HUDEP-2 (cell line): ENCODE data around the gene YTHDF1.
A peak's percentile ranks its signal among the peaks of the same experiment; 100 is the strongest.

Experiments
- DNase-seq, 76 experiments: peaks; one replicate each; lab custom pipeline; 2025; ENCODE audit not compliant: unreplicated experiment in 76 of 76; lab: John Stamatoyannopoulos, UW

YTHDF1 gene

DNA sequence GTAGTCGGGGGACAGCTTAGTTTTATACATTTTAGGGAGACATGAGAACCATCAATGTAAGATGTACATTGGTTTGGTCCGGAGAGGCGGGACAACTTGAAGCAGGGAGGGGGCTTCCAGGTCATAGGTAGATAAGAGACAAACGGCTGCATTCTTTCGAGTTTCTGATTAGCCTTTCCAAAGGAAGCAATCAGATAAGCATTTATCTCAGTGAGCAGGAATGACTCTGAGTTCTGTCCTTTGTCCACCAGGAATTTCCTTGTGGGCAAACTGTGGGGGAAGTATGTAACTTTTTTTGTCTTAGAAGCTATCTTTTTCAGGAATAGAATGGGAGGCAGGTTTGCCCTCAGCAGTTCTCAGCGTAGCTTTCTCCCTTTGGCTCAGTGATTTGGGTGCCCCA is 1.4 kb downstream of the YTHDF1 start:
- no peak for DNase-seq

DNA sequence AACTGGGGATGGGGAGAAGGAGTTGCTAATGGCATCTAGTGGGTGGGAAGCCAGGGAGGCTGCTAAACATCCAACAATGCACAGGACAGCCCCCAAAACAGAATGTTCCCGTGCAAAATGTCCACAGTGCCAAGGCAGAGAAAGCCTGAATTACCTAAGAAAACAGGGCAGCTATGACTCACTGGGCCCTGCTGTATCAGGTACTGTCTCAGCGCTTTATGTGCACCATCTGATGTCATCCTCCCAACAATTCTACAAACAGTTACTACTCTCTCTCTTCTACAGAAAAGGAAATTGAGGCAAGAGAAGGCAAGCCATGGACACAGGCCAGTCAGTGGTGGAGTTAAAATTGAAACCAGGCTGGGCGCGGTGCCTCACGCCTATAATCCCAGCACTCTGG is 3.1 kb downstream of the YTHDF1 start:
- DNase-seq: no peak

DNA sequence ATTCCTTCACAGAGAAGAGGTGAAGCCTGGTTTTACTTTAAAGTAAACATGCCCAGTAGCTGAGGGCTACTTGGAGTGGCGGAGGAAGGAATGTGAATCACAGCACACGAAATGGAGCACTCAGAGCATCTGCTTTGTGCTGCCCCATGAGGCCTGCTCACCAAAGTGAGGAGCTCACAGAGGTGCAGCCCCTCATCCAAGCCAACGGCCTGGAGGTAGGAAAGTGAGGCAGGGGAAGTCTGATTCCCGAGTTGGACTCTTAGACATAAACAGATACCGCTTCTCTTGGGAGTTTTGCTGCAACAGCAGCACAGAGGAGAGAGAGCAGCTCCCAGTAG is 3.6 kb downstream of the YTHDF1 start:
- DNase-seq: no peak

DNA sequence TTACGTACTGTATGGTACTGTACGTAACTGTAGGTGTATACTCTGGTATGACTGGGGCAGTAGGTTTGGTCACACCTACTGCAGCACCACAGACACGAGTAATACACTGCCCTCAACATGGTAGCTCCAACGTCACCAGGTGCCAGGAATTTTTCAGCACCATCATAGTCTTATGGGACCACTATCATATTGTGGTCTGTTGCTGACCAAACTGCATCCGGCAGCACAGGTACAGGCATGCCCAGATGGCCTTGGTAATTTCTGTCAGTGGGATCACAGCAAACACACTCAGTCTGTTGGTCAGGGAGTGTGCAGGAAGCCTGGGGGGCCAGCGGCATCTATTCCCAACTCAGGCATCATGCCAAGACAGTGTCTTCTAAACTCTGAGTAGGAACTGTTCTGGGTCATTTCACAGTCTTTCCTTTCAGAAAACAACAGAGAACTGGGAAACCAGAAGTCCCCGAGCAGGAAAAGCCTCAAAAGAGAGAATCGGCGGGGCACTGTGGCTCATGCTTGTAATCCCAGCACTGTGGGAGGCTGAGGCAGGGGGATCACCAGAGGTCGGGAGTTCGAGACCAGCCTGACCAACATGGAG is 5.8 kb downstream of the YTHDF1 start:
- DNase-seq: no peak

DNA sequence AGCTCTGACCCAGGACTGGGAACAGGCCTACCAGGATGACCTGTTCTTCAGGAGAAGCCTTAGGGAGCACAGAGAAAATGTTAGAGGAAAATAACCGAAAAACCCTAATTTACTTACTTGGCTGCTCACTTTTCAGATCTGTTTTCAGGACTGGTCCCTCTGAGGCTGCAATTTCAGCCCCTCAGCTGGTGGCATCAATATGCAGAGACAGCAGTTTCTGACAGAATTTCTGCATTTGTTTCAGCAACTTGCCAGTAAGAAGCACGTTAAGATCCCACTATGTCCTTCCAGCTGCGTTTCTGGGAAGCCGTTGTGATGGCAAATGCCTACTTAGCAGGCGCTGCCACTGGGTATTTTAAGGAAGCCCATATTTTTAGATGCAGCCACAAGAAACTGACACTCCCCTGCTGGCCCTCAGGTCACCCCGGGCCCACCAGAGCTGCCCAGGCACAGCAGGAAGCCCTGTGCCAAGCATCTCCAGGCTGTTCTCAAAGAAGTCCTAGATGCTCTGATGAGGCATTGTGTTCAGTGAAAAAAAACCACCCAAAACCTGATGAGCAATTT is 7.5 kb downstream of the YTHDF1 start:
- no peak for DNase-seq

DNA sequence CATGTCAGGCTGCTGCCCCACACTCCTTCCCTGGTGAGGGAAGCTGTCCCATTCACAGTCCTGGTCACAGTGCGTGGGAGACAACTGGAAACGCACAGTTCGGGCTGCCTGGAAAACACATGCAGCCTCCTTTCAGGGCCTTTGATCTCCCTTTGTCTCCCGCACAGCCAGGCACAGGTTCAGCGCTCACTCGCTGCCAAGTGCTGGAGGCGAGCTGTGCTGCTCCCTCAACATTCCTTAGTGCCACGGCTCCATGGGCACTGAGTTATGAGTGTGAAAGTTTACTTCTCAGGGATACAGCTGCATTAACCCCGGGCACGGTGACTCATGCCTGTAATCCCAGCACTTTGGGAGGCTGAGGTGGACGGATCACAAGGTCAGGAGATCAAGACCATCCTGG is 9.1 kb downstream of the YTHDF1 start:
- DNase-seq: no peak

DNA sequence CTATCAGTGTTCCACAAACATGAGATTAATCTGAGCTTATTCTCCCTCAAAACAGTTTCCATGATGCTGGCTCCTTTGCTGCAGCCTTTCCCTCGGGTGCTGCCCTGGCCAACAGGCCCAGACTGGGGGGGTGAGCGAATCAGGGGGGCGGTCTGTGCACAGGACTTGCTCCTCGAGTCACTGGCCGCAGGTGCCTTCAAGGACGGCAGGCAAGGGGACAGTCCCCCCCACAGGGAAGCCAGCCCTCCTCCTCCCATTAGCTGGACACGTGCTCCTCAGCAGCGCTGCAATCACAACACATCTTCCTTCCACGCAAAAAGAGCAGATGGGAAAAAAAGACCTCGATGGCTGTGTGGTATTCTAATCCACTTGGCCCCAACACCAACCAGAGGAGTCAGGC is 10.0 kb downstream of the YTHDF1 start:
- no peak for DNase-seq

DNA sequence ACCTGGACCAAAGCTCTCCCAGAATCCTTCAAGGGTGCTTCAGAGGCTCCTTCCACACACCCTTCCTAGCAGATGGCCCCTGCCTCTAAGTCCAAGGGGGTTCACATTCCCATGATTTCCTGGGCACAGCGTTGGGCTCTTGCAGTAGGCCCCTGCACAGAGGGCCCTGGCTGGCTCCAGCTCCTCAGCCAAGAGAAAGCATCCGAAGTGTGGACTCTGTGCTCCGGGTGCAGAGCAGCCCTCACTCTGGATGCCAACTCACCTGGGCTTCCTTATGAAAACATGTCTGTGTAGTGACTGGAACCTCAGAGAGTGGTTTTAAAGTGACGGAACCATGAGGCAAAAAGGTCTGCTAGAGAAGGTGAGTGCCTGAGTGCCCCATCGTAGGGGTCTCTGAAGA is 11.6 kb downstream of the YTHDF1 start:
- no peak for DNase-seq

DNA sequence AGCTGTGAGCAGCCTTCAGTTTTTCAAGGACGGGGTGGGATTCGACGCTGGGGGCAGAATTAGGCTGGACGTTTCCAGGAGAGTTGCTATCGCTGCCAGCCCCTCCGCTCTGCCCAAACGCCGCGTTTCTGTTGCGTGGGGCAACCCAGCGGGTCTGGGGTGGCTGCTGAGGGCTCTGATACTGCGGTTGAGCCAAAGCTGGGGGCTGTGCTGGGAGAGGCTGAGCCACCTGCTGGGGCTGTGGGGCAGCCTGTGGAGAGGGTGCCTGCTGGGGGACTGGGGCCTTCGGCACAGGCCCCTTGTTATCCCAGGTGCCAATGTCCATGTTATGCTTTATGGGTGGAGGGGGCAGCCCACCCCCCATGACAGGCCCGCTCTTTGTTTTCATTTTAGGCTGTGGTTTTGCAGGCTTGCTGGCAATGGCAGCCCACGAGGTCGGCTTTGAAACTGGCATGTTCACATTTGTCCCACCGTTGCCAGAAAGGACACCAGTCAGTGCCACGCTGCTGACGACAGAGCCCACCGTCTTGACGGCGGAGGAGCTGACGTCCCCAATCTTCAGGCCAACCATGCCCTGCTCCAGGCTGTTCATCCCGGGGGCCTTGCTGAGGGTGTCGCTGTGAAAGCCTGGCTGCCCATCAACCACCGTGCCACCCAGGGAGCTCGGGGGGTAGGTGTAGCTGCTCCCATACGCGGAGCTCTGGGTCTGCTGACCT is 13.0 kb downstream of the YTHDF1 start:
- DNase-seq: no peak

DNA sequence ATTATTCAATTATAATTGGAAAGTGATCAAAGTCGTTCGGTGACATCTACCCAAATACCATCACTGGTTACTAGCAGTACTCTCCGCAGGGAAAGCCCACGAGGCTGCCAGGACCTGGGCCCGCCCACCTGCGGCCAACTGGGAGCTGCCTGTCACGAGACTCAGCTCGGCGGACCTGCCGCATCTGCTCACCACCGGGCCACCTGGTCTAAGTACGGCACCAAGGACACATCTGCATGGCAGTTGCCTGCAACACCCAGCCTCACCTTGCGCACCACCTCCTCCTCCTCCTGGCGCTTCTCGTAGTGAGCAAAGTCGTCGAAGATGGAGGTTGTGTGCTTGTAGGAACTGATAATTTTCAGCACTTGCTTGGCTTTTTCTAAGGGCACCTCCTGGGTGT is 13.9 kb downstream of the YTHDF1 start:
- DNase-seq: no peak

DNA sequence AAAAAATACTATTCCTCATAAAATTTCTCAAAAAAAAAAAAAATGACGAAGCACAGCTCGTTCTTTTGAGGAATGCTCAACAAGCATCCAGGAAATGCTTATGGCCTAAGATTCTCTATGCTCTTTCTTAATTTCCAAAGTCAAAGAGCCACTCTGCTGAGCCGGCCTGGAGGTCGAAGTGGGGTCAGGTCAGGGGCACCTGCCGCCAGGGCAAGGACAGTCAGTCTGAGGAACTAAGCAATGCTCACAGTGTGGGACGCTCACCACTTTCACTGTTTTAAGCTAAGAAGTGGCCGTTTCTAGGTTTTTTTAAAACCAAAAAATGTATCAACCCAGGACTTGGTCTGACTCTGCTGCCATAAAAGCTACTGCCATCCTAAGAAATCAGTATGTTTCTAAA is 17.3 kb downstream of the YTHDF1 start:
- no peak for DNase-seq

DNA sequence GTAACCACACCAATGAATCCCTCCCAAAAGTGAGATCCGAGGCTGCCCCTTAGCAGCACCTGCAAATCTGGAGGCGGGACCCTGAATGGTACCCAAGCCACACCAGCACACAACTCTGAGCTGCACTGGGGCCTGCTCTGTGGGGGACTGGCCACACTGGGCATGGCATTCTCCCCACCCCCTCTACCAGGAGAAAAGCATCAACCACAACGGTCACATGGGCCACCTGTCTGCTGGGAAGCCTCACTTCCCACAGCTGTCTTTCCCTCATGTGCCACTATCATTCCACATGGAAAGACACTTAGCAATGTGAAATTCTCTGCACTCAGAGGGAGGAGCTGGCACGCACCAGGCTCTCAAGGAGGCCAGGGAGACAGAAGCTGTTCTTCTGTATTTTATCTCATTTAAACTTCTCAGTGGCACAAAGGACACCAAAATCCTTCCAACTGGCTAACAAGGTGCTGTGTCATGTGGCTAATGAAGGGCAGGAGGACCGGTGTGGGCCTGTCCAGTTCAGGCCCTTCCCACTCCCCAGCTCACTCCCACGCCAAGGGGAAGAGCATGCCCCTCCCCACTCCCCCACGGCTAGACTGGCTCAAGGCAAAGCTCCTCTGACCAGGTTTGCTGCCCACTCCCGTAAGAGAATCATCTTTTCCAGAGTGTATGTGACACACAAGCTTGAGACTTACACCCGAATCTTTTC is 19.0 kb downstream of the YTHDF1 start:
- no peak for DNase-seq

DNA sequence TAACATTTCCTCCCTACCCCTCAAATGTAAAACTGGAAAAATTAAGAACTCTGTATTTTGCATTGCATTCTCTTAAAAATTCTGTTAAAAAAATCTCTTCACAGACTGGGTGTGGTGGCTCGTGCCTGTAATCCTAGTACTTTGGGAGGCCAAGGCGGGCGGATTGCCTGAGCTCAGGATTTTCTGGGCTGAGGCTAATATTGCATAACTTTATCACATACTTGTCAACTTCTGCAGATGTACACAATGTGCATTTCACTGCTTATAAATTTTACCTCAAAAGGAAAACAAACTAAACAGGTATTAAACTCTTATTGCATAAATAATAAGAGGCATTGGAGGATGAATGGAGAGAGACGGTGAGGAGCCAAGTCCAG is 21.1 kb downstream of the YTHDF1 start:
- DNase-seq: no peak

DNA sequence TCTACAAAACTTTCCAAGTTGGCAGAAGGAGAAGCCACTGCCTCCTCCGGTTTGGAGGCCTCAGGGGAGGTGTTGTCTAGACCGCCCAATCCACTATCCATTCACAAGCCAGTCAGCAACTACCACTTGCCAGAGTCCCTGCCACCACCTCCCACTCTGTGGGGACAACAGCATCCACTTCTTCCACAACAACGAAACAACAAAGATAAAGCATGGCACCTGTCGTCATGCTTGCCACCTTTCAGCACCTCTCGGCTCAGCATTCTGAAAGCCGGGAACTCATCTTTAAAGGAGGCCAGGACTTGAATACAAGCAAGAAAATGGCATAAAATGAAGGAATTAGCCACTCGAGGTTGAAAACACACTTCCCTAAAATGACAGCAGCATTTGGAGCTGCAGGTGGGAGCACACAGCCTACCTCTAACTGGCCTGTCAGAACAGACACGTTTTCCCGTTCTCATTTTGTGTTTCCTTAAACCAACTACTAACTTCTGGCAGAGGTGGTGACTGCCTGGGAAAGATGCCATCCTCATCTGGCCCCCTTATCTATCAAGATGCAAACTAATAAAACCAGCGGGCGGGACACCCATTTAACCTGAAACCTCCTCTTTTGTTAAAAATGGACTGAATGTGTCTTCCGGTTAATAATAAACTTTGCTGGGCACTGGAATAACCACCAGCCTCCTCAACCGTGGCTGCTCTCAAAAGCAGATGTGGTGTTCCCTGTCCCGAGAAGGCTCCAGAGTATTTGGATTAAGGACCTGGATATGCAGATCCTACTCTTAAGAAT is 21.7 kb downstream of the YTHDF1 start:
- no peak for DNase-seq

DNA sequence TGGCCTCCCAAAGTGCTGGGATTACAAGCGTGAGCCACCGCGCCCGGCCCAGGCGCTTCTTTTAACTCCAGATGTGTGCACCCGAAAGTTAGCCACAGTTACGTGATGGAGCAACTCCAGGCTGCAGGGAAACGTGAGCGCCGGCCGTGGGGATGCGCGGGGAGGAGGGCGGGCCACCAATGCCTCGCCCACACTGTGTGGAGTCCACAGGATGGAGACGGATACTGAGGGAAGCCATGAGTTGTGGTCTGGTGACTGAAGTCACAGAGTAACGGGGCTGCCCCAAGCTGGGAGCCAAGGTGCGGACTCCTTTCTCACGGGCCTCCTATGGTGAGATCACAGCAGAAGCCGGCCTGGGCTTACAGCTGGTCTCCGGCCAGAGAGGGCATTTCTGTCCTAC is 23.2 kb downstream of the YTHDF1 start:
- no peak for DNase-seq

DNA sequence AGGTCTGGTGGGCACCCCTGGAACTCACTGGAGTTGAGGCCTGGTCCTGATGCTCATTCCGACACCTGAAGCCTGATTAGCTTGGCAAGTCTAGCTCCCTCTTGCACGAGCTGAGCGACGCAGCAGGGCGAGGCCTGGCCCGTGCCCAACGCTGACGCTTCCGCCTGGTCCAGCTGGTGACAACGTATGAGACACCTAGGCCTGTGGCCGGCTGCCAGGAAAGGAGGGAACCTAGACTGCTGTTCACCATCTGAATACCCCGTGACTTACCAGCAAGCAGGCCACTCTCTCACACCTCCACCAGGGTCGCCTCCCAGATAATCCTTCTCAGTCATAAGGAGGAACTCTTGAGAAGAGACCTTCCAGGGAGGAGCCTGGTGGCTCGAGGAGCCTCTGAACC is 24.5 kb downstream of the YTHDF1 start:
- peak in 35 of 76 experiments; percentile 5 to 73 (median 24) for DNase-seq

DNA sequence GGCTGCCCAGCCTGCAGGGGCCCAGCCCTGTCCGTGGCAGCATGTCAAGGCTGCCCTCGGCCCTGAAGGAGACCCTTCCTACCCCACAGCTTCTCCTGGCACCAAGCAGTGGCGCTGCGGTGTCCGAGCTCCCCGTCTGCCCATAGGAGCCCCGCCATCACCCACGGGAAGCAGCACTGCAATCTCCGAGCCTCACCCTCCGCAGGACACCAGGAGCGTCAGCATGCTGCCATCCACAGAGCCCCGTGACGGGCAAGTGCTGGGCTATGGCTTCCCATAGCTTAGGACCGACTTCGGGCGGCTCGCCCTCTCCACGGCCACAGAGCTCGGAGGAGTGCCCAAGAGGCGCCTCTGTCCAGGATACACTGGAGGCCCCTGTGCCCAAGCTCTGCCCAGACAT is 25.1 kb downstream of the YTHDF1 start:
- no peak for DNase-seq

DNA sequence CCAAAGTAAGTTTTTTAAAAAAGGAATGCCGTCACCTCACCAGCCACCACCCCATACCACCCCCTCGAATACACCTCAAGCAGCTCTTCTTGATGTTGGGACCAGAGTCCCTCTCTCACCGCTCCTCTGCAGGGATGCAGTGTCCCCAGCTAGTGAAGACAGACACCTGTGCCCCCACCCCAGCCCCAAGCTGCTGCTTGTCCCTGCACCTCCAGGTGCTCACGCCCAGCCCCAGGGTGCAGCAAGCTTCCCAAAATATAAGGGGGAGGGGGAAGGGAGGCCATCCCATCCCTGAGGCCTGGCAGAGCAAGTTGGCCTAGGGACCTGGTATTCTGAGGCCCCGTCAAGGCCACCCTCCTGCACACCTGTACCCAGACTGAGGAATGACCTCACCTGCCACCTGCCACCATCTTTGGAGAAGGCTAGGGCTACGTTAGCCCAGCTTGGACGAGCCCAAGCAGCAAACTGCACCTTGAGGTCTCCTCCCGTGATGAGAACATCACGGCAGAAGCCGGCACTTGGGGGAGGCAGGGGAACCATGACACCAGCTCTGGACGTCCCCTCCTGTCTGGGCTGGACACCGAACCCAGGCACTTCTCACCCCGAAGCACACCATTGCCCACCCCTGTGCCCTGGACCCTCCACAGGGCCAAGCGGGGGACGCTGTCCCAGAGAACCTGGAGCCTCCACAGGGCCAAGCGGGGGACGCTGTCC is 25.9 kb downstream of the YTHDF1 start:
- no peak for DNase-seq

DNA sequence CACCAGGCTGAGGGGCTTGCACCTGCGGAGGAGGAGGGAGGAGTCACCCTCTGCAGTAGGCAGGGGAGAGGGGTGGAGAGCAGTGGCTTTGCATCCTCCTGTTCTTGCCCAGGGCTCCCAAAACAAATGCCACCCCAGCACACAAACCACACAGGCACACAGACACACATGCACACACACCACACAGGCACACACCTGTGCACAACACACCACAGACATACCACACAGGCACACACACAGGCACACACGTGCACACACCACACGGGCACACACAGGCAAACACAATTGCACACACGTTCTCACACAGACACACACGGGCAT is 26.6 kb downstream of the YTHDF1 start:
- DNase-seq: no peak

DNA sequence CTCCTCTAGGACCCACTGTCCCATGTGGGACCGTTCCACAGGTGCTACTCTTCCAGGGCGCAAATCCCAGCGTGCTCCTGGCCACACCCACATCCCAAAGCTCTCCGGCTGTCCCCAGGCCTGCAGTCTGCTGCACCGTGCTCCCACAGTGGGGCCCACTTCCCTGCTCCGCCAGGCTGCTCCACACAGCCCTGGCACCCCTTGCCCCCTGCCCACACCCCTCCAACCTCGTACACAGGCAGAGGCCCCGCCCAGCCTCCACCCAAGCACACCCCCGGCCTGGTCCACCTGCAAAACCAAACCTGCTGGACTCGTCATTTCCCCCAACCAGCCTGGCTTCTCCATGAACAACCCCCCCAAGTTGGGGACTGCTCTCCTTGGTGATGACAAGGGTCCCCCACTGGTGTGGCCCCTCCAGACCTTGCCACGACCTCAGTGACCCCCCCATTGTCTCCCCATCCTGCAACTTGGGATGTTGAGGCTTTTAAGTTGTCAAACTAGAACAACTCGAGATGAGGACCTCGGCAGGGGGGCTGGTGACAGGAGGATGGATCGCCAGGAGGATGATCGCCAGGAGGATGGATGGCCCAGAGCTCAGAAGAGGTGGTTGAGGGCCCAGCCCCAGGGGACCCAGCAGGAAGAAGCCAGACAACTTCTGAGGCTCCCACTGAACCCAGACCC is 27.1 kb downstream of the YTHDF1 start:
- no peak for DNase-seq

DNA sequence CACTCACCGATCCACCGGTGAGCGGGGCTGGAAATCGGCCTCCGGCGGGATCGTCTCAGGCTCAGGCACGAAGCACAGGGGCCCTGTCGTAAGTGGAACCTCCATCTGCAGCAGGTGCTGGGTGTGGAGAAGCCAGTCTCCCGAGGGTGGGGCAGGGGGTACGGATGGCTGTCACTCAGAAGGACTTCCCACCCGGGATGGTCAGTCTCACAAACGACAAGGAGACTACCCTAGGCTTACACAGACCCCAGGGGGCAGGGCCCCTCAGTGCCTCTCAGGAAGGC is 27.8 kb downstream of the YTHDF1 start:
- DNase-seq: no peak
